ENCODE data around the gene NOS1.

DNA sequence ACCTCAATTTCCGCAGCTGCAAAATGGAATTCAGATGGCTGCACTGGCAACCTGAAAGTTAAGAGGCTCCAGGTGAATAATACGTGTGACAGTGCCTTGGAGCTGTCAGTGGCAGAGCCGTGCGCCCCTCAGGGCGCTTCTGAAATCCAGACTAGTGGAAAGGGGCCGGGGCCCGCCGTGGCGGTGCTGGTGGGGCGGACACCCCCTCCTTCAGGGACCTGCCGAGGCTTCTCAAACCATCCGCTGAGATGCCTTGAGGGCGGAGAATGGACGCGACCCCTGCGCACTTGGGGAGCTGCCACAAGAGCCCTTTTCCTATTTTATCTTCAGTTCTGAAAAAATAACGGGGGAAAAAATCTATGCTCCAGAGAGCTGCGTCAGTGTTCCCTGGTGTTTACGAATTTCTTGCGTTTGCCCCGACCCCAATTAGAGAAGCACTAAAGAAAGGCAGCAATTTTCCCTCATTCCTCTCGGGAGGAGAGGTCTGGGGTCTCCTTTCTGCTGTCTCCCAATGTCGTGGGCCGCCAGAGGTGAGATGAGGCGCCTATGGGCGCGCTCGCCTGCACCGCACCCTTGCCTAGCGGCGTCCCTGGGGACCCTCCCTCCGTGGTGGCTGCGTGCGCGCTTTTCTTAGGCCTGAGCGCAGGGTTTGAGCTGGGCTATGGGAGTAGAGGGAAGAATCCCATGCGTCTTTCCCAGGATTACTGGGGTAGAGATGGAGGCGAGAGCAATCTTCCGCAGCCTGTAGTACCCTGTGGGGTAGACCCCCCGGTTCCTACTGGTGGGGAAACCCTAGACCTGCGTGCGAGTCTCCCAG is 2.2 kb downstream of the NOS1 start:
- TF ChIP-seq, protein P1, sequence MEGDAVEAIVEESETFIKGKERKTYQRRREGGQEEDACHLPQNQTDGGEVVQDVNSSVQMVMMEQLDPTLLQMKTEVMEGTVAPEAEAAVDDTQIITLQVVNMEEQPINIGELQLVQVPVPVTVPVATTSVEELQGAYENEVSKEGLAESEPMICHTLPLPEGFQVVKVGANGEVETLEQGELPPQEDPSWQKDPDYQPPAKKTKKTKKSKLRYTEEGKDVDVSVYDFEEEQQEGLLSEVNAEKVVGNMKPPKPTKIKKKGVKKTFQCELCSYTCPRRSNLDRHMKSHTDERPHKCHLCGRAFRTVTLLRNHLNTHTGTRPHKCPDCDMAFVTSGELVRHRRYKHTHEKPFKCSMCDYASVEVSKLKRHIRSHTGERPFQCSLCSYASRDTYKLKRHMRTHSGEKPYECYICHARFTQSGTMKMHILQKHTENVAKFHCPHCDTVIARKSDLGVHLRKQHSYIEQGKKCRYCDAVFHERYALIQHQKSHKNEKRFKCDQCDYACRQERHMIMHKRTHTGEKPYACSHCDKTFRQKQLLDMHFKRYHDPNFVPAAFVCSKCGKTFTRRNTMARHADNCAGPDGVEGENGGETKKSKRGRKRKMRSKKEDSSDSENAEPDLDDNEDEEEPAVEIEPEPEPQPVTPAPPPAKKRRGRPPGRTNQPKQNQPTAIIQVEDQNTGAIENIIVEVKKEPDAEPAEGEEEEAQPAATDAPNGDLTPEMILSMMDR (IDR thresholded peaks at IDR 0.05; ENCODE audit: poor library complexity, severe bottlenecking) = no peak
- TF ChIP-seq, protein P2, sequence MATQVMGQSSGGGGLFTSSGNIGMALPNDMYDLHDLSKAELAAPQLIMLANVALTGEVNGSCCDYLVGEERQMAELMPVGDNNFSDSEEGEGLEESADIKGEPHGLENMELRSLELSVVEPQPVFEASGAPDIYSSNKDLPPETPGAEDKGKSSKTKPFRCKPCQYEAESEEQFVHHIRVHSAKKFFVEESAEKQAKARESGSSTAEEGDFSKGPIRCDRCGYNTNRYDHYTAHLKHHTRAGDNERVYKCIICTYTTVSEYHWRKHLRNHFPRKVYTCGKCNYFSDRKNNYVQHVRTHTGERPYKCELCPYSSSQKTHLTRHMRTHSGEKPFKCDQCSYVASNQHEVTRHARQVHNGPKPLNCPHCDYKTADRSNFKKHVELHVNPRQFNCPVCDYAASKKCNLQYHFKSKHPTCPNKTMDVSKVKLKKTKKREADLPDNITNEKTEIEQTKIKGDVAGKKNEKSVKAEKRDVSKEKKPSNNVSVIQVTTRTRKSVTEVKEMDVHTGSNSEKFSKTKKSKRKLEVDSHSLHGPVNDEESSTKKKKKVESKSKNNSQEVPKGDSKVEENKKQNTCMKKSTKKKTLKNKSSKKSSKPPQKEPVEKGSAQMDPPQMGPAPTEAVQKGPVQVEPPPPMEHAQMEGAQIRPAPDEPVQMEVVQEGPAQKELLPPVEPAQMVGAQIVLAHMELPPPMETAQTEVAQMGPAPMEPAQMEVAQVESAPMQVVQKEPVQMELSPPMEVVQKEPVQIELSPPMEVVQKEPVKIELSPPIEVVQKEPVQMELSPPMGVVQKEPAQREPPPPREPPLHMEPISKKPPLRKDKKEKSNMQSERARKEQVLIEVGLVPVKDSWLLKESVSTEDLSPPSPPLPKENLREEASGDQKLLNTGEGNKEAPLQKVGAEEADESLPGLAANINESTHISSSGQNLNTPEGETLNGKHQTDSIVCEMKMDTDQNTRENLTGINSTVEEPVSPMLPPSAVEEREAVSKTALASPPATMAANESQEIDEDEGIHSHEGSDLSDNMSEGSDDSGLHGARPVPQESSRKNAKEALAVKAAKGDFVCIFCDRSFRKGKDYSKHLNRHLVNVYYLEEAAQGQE (IDR thresholded peaks at IDR 0.05; ENCODE audit: borderline replicate concordance) = no peak
- TF ChIP-seq EZH2 (IDR thresholded peaks at IDR 0.05; ENCODE audit: borderline replicate concordance, insufficient read depth, low read length, poor library complexity, severe bottlenecking) = no peak
